ENCODE data around the gene TMEM258. TPM values are rescaled to one million over a fixed set of nuclear protein-coding genes. Genes with fewer than 3 reads are reported as not detected.

Gene TMEM258
- total and polyA plus RNA-seq, 9 of the 15 experiments (the other 6 are each of a cell fraction or from before 2014, with no cell fraction given), result 97.2 to 856 (median 231) TPM

- intact Hi-C loops (cut with micrococcal nuclease), result no loop called here
Measured at GRCh38 chr11:61828629-61829407, 36.4 kb upstream of the TMEM258 start.

More at GRCh38 chr11:61828629-61829407, 36.4 kb upstream of the TMEM258 start:
- no peak for ATAC-seq
- Histone ChIP-seq H2AFZ (ENCODE audit: low read depth, low read length) (no peak overlapping the region), H4K20me1 (replicated peaks; ENCODE audit: control insufficient read depth, insufficient read depth, low read length) (no peaks in the 10 kb centered on the region), H3K9me1 (ENCODE audit: control insufficient read depth, insufficient read depth, low read length) (peaks cover 4% of the 10 kb centered on the region), H3K9ac (ENCODE audit: insufficient read depth in 1 of 2, low read depth in 2 of 2, low read length in 2 of 2) (0 out of 4 replicates have a peak overlapping the region, but pooled peaks of 1 of the 2 experiments have one; percentile 20), H3K4me3 (no peak overlapping the region), H3K79me2 (ENCODE audit: control insufficient read depth, insufficient read depth, low read length) (peaks cover 8% of the 10 kb centered on the region; the same call in 2 of the 3 replicates), H3K36me3 (ENCODE audit: control insufficient read depth, insufficient read depth, low read length) (no peaks in the 10 kb centered on the region), H3K4me2 (ENCODE audit: insufficient read depth, low read length) (no peak overlapping the region), H3K27ac (ENCODE audit: extremely low read depth, low read depth, low read length) (no peak overlapping the region), H3K27me3 (ENCODE audit: control insufficient read depth in 2 of 2, insufficient read depth in 2 of 2, low read length in 2 of 2) (no peaks in the 10 kb centered on the region), H3K9me3 (replicated peaks; ENCODE audit: control insufficient read depth, insufficient read depth, low read depth, low read length) (no peaks in the 10 kb centered on the region), H3K4me1 (replicated peaks in 1 of 2; ENCODE audit: control insufficient read depth in 2 of 2, insufficient read depth in 2 of 2, low read length in 2 of 2) (peaks cover 7 to 32% of the 10 kb centered on the region in 2 experiments)
- CTCF ChIA-PET (ENCODE audit: low intra/inter-chr PET ratio), result no interaction called here
- FAIRE-seq, result no peak
- no peak for DNase-seq (ENCODE audit: extremely low read depth in 1 of 4, low spot score in 3 of 4)
- in situ Hi-C loops (cut with MboI), result no loop called here
- TF ChIP-seq XRCC5 (IDR thresholded peaks at IDR 0.05; ENCODE audit: low read depth, low read length) (no peak), TCFL5 (CRISPR knock-in tag; conservative IDR thresholded peaks at IDR 0.05) (no peak), ZNF57 (CRISPR knock-in tag; IDR thresholded peaks at IDR 0.05) (no peak), HMGN3 (IDR thresholded peaks at IDR 0.05; ENCODE audit: borderline replicate concordance, extremely low read depth, insufficient read length, low read depth, low read length) (no peak), ZNF592 (IDR thresholded peaks at IDR 0.05) (0 out of 2 replicates have a peak, but pooled peaks have one; percentile 28)
- POLR2A ChIA-PET, result interaction anchor here (0.6 kb wide), 1 partner anchor 658 kb away, joined by 3 read pairs; no protein-coding TSS in a partner anchor
- BruUV-seq (replicated peaks), result no TSS peak
- 91% methylated on average over 31 of the region's 55 CpGs for WGBS (ENCODE audit: insufficient coverage, low coverage, missing lambda C conversion rate)

All from K562 (cell line).